Astrocyte of the spinal cord (primary cell): ENCODE data around the gene TSSK6.

ENCODE experiments used
- DNase-seq: peaks from one replicate; pipeline ENCODE4 v3.0.0; 2011; ENCODE audit warnings: low read depth, low spot score
- H3K4me3 ChIP-seq: 2 replicates; pipeline ENCODE4 v1.5.1; 2011; ENCODE audit warnings: low read depth, mild to moderate bottlenecking, low read length, moderate library complexity
- in situ Hi-C: cut with HindIII; loops from 2 replicates; pipeline ENCODE4 v1.10.0; 2017; ENCODE audit warnings: low sequenced_read_pairs
- TF ChIP-seq, protein P1 (sequence below): IDR thresholded peaks from 2 replicates; pipeline ENCODE4 v1.5.1; 2012; ENCODE audit warnings: low read depth, mild to moderate bottlenecking, low read length, inconsistent platforms

TSSK6 gene

DNA sequence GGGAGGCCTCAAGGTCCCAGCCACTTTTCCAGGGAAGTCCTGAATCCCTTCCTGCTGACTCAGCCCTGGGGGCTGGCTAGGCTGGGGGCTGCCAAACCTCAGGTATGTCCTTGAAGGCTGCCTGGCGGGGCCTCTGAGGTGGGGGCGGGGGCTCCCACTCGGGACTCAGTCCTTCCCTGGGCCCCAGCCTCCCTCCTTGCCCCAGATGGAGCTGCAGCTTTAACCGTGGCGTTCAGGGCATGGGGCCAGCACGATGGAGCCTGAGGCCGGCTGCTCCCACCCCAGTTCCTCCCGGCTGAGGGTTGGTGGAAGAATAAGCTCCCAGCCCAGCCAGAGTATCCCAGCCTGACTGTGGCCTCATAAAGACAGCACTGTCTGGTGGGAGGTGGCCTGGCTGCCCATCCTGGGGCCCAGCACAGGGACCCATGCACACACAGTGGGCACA lies 35.2 kb upstream of the TSSK6 start:
- TF ChIP-seq, protein P1, sequence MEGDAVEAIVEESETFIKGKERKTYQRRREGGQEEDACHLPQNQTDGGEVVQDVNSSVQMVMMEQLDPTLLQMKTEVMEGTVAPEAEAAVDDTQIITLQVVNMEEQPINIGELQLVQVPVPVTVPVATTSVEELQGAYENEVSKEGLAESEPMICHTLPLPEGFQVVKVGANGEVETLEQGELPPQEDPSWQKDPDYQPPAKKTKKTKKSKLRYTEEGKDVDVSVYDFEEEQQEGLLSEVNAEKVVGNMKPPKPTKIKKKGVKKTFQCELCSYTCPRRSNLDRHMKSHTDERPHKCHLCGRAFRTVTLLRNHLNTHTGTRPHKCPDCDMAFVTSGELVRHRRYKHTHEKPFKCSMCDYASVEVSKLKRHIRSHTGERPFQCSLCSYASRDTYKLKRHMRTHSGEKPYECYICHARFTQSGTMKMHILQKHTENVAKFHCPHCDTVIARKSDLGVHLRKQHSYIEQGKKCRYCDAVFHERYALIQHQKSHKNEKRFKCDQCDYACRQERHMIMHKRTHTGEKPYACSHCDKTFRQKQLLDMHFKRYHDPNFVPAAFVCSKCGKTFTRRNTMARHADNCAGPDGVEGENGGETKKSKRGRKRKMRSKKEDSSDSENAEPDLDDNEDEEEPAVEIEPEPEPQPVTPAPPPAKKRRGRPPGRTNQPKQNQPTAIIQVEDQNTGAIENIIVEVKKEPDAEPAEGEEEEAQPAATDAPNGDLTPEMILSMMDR: no peak
- DNase-seq: peak; percentile 70
- in situ Hi-C loops: no loop called here
- H3K4me3 ChIP-seq: no peak overlapping the region

DNA sequence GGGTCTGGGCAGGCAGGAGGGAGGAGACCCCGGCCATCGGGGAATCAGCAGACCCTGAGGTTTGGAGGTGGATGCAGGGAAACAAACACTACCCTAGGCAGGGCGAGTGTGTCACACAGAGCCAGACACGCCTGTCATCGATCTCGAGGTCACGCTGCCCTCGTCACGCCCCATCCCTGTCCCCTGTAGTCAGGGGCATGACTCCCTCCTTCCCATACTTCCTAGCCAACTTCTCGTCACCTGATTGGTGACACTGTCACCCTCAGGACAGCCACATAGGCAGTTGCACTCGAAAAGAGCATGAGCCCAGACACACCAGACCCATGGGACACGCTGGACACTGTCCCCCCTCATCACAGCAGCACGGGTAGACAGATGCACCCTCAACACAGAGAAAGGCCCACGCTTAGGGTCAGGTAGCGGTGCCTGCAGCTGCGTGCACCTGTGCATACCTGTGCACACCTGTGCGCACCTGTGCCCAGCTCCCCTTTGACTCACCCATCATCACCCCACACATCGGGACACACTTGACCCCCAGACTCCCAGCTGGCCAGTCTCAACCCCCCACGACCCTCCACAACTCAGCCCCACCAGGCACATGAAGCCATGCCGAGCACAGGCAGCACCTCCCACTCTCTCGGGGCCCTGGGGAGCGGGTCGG lies 34.6 kb upstream of the TSSK6 start:
- no peak for DNase-seq
- no peak overlapping the region for H3K4me3 ChIP-seq
- TF ChIP-seq, protein P1: no peak
- in situ Hi-C loops: no loop called here

- no peak overlapping the region for H3K4me3 ChIP-seq
- in situ Hi-C loops: no loop called here
- no peak for DNase-seq
- TF ChIP-seq, protein P1: no peak
These were observed 33.8 kb upstream of the TSSK6 start for GRCh38 chr19:19548915-19549759.

- H3K4me3 ChIP-seq: no peak overlapping the region
- TF ChIP-seq, protein P1: no peak
- in situ Hi-C loops: no loop called here
- no peak for DNase-seq
These were observed 32.5 kb upstream of the TSSK6 start for GRCh38 chr19:19547674-19548336.

GRCh38 chr19:19546751-19547162 lies 31.4 kb upstream of the TSSK6 start:
- in situ Hi-C loops: no loop called here
- no peak overlapping the region for H3K4me3 ChIP-seq
- TF ChIP-seq, protein P1: no peak

DNA sequence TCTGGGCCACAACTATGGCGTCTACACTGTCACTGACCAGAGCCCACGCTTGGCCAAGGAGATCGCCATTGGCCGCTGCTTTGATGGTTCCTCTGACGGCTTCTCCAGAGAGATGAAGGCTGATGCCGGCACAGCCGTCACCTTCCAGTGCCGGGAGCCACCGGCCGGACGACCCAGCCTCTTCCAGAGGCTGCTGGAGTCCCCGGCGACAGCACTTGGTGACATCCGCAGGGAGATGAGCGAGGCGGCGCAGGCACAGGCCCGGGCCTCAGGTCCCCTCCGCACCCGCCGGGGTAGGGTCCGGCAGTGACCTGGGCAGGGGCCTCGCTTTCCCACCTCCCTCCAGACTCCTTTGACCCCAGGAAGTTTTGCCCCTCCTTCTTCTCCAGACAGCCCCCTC lies 30.4 kb upstream of the TSSK6 start:
- DNase-seq: no peak
- H3K4me3 ChIP-seq: no peak overlapping the region
- in situ Hi-C loops: no loop called here
- TF ChIP-seq, protein P1: no peak

More at GRCh38 chr19:19546751-19547162, 31.4 kb upstream of the TSSK6 start:
- DNase-seq: no peak
